ENCODE results near the gene BRIX1. TPM values are rescaled to one million over a fixed set of nuclear protein-coding genes. Genes with fewer than 3 reads are reported as not detected.
A peak's percentile ranks its signal among the peaks of the same experiment; 100 is the strongest.

Gene BRIX1
- total and polyA plus RNA-seq, 2 donors (not counting 3 experiments of a cell fraction or from before 2014, with no cell fraction given): 14.0 to 28.4 TPM

- POLR2A ChIA-PET: interaction anchor here (1.6 kb wide), 1 partner anchor 15 kb away, joined by 12 read pairs; the partner anchor contains the start of gene DNAJC21
These were observed 806 bp upstream of the BRIX1 start for GRCh38 chr5:34914671-34915138.

More at GRCh38 chr5:34914671-34915138, 806 bp upstream of the BRIX1 start:
- Histone ChIP-seq H3K4me3 (replicated peaks in 1 of 3; ENCODE audit: insufficient read depth in 1 of 3, low read depth in 1 of 3, low read length in 3 of 3) (peak overlapping the region; percentile 77 to 97 (median 87)), H3K9me3 (replicated peaks; ENCODE audit: control insufficient read depth, insufficient read depth, low read length) (no peaks in the 10 kb centered on the region), H3K9ac (replicated peaks; ENCODE audit: extremely low read depth, insufficient read depth, low read length) (peak overlapping the region; percentile 90), H2AFZ (ENCODE audit: low read depth, low read length) (peak overlapping the region; percentile 57), H3K27ac (ENCODE audit: insufficient read depth, low read depth, low read length) (peak overlapping the region; percentile 64), H3K27me3 (ENCODE audit: control insufficient read depth in 2 of 2, insufficient read depth in 2 of 2, low read length in 2 of 2) (no peaks in the 10 kb centered on the region), H3K36me3 (ENCODE audit: control insufficient read depth in 2 of 2, extremely low read depth in 1 of 2, insufficient read depth in 2 of 2, low read length in 2 of 2) (peaks cover 0 to 8% of the 10 kb centered on the region in 2 experiments), H3K4me2 (ENCODE audit: insufficient read depth, low read length) (peak overlapping the region; percentile 92), H3K9me1 (replicated peaks; ENCODE audit: control insufficient read depth, extremely low read depth, insufficient read depth, low read length) (no peaks in the 10 kb centered on the region), H3K79me2 (ENCODE audit: control insufficient read depth, insufficient read depth, low read length) (peaks cover 55% of the 10 kb centered on the region), H3K4me1 (ENCODE audit: control insufficient read depth, extremely low read depth, insufficient read depth, low read length) (peaks cover 28% of the 10 kb centered on the region), H4K20me1 (replicated peaks; ENCODE audit: control insufficient read depth, extremely low read depth, insufficient read depth, low read length) (no peaks in the 10 kb centered on the region)
- dilution Hi-C loops (cut with MboI; ENCODE audit: extremely low pct_ligation_motif_present, low sequenced_read_pairs) (loop anchor here (25.0 kb wide), 1 partner anchor 427 kb away; no protein-coding TSS in a partner anchor), intact Hi-C loops (cut with micrococcal nuclease) (loop anchor here (1.0 kb wide), 2 partner anchors 10 to 15 kb away; partner anchors contain the start of gene DNAJC21)
- DNase-seq (ENCODE audit: low read depth, low spot score): no peak
- CTCF ChIA-PET: interaction anchor here (1.0 to 2.3 kb wide), 8 partner anchors 9 to 443 kb away, joined by 3 to 14 read pairs (median 5); partner anchors contain the start of gene DNAJC21
- TSS peak; percentile 57 for BruUV-seq (replicated peaks)
- no peak for TF ChIP-seq POLR2A (IDR thresholded peaks at IDR 0.05; ENCODE audit: low read depth, low read length)
- TF ChIP-seq MYC (IDR thresholded peaks at IDR 0.05; ENCODE audit: low read depth, low read length): no peak
- TF ChIP-seq EZH2 (IDR thresholded peaks at IDR 0.05; ENCODE audit: borderline replicate concordance, low read depth, low read length, severe bottlenecking): no peak
- no peak for TF ChIP-seq GATA2 (IDR thresholded peaks at IDR 0.05; ENCODE audit: insufficient read depth, insufficient read length, low read depth, low read length)
- TF ChIP-seq MAX (IDR thresholded peaks at IDR 0.05; ENCODE audit: insufficient read depth, insufficient read length): no peak
- TF ChIP-seq FOS (IDR thresholded peaks at IDR 0.05; ENCODE audit: borderline replicate concordance, insufficient read depth, low read length): no peak
- no peak for TF ChIP-seq CTCF (IDR thresholded peaks at IDR 0.05; ENCODE audit: extremely low read depth in 1 of 2, insufficient read depth in 1 of 2, low read depth in 1 of 2, low read length in 2 of 2)
- TF ChIP-seq JUN (IDR thresholded peaks at IDR 0.05; ENCODE audit: borderline replicate concordance, insufficient read depth, insufficient read length, low read depth): no peak
- TF ChIP-seq POLR2AphosphoS5 (IDR thresholded peaks at IDR 0.05; ENCODE audit: insufficient read depth, low read depth, low read length): no peak
- no peak for FAIRE-seq
